H9 (cell line): ENCODE measurements around the gene C3orf52. TPM values are rescaled to one million over a fixed set of nuclear protein-coding genes. Genes with fewer than 3 reads are reported as not detected.
A peak's percentile ranks its signal among the peaks of the same experiment; 100 is the strongest.

Source experiments
- DNase-seq: peaks from one replicate; pipeline ENCODE4 v3.0.0-alpha.2; 2017
- H2AFZ ChIP-seq: one replicate; pipeline ENCODE4 v1.6.1; 2013; ENCODE audit warnings: mild to moderate bottlenecking, low read length, control low read depth, moderate library complexity
- H2AK5ac ChIP-seq: 2 replicates; pipeline ENCODE4 v1.6.1; 2013; ENCODE audit warnings: low read length, control low read depth, mixed read lengths; ENCODE audit not compliant: insufficient read length
- H2BK120ac ChIP-seq: one replicate; pipeline ENCODE4 v1.6.1; 2013; ENCODE audit warnings: low read depth, mild to moderate bottlenecking, low read length, control low read depth, inconsistent platforms; ENCODE audit not compliant: poor library complexity, severe bottlenecking
- H2BK12ac ChIP-seq: 2 replicates; pipeline ENCODE4 v1.6.1; 2013; ENCODE audit warnings: low read length, control low read depth, mixed read lengths, low read depth; ENCODE audit not compliant: insufficient read length
- H2BK15ac ChIP-seq: 2 replicates; pipeline ENCODE4 v1.6.1; 2013; ENCODE audit warnings: low read depth, low read length, control low read depth
- H2BK20ac ChIP-seq: one replicate; pipeline ENCODE4 v1.6.1; 2013; ENCODE audit warnings: low read depth, mild to moderate bottlenecking, low read length, control low read depth, inconsistent platforms; ENCODE audit not compliant: poor library complexity, severe bottlenecking
- H2BK5ac ChIP-seq: 2 replicates; pipeline ENCODE4 v1.6.1; 2013; ENCODE audit warnings: low read length, control low read depth, mixed read lengths; ENCODE audit not compliant: insufficient read length
- H3K14ac ChIP-seq: 2 replicates; pipeline ENCODE4 v1.6.1; 2013; ENCODE audit warnings: low read length, control low read depth; ENCODE audit not compliant: insufficient read depth
- H3K18ac ChIP-seq: 2 replicates; pipeline ENCODE4 v1.6.1; 2013; ENCODE audit warnings: low read depth, mild to moderate bottlenecking, mixed read lengths, low read length, control low read depth; ENCODE audit not compliant: insufficient read length
- H3K23ac ChIP-seq: 2 replicates; pipeline ENCODE4 v1.6.1; 2013; ENCODE audit warnings: low read length, control low read depth, mixed read lengths, low read depth; ENCODE audit not compliant: insufficient read length
- H3K23me2 ChIP-seq: 2 replicates; pipeline ENCODE4 v1.6.1; 2013; ENCODE audit warnings: low read depth, mild to moderate bottlenecking, mixed read lengths, low read length, control low read depth; ENCODE audit not compliant: insufficient read length, poor library complexity, severe bottlenecking
- H3K27ac ChIP-seq: 2 replicates; pipeline ENCODE4 v1.5.1; 2013; ENCODE audit warnings: low read length, control low read depth, mixed read lengths, low read depth; ENCODE audit not compliant: insufficient read length
- H3K27me3 ChIP-seq: 2 replicates; pipeline ENCODE4 v1.6.1; 2013; ENCODE audit warnings: low read length, control low read depth, inconsistent platforms; ENCODE audit not compliant: insufficient read depth
- H3K4ac ChIP-seq: 2 replicates; pipeline ENCODE4 v1.6.1; 2013; ENCODE audit warnings: low read depth, mild to moderate bottlenecking, control low read depth, inconsistent platforms, low read length, moderate library complexity
- H3K4me1 ChIP-seq: 2 replicates; pipeline ENCODE4 v1.6.1; 2013; ENCODE audit warnings: low read length, control low read depth, inconsistent platforms; ENCODE audit not compliant: insufficient read depth
- H3K4me2 ChIP-seq: 2 replicates; pipeline ENCODE4 v1.6.1; 2013; ENCODE audit warnings: low read length, control low read depth, mixed read lengths; ENCODE audit not compliant: insufficient read length, insufficient read depth
- H3K56ac ChIP-seq: 2 replicates; pipeline ENCODE4 v1.6.1; 2013; ENCODE audit warnings: low read depth, mild to moderate bottlenecking, mixed read lengths, low read length, control low read depth; ENCODE audit not compliant: insufficient read length
- H3K79me1 ChIP-seq: 2 replicates; pipeline ENCODE4 v1.6.1; 2013; ENCODE audit warnings: low read depth, mild to moderate bottlenecking, moderate library complexity, low read length, control low read depth, inconsistent platforms; ENCODE audit not compliant: insufficient read depth, poor library complexity, severe bottlenecking
- H3K79me2 ChIP-seq: 2 replicates; pipeline ENCODE4 v1.6.1; 2013; ENCODE audit warnings: low read length, control low read depth, inconsistent platforms; ENCODE audit not compliant: insufficient read depth
- H3K9ac ChIP-seq: 2 replicates; pipeline ENCODE4 v1.6.1; 2013; ENCODE audit warnings: low read length, control low read depth, mixed read lengths; ENCODE audit not compliant: insufficient read length; ENCODE audit errors: extremely low read depth
- H3K9me3 ChIP-seq: one replicate; pipeline ENCODE4 v1.6.1; 2013; ENCODE audit warnings: low read depth, low read length, inconsistent platforms; ENCODE audit not compliant: control insufficient read depth
- H3T11ph ChIP-seq: one replicate; pipeline ENCODE4 v1.6.1; 2013; ENCODE audit warnings: mild to moderate bottlenecking, low read length, control low read depth, inconsistent platforms
- H4K20me1 ChIP-seq: one replicate; pipeline ENCODE4 v1.6.1; 2013; ENCODE audit not compliant: control insufficient read depth, insufficient read length, insufficient read depth
- H4K5ac ChIP-seq: 2 replicates; pipeline ENCODE4 v1.6.1; 2013; ENCODE audit warnings: low read depth, mild to moderate bottlenecking, mixed read lengths, low read length, control low read depth; ENCODE audit not compliant: insufficient read length
- H4K8ac ChIP-seq: replicated peaks from 2 replicates; pipeline ENCODE4 v1.6.1; 2013; ENCODE audit warnings: low read length, control low read depth, mixed read lengths, low read depth; ENCODE audit not compliant: insufficient read length
- H4K91ac ChIP-seq: 2 replicates; pipeline ENCODE4 v1.6.1; 2013; ENCODE audit warnings: low read depth, mild to moderate bottlenecking, moderate library complexity, mixed read lengths, low read length, control low read depth; ENCODE audit not compliant: insufficient read length
- H3K27ac Mint-ChIP-seq, 3 experiments: 2 replicates in 2 of 3; 3 replicates in 1 of 3; pipeline ENCODE4 v1.8.0; 2020 to 2021; ENCODE audit warnings: mixed read lengths in 3 of 3, mild to moderate bottlenecking in 1 of 3, moderate library complexity in 1 of 3
- H3K27me3 Mint-ChIP-seq: 2 replicates; pipeline ENCODE4 v1.8.0; 2021; ENCODE audit warnings: low read depth, mild to moderate bottlenecking, moderate library complexity, mixed read lengths
- H3K36me3 Mint-ChIP-seq, 3 experiments: 2 replicates in 2 of 3; 3 replicates in 1 of 3; pipeline ENCODE4 v1.8.0; 2020 to 2021; ENCODE audit warnings: low read depth in 3 of 3, mixed read lengths in 3 of 3; ENCODE audit not compliant: insufficient read depth in 1 of 3
- H3K4me1 Mint-ChIP-seq, 2 experiments: 2 replicates each; pipeline ENCODE4 v1.8.0; 2020; ENCODE audit warnings: mixed read lengths in 2 of 2
- H3K4me3 Mint-ChIP-seq, 2 experiments: 2 replicates in 1 of 2; 3 replicates in 1 of 2; pipeline ENCODE4 v1.8.0; 2020 to 2021; ENCODE audit warnings: mild to moderate bottlenecking in 2 of 2, mixed read lengths in 2 of 2, moderate library complexity in 1 of 2
- H3K9me3 Mint-ChIP-seq, 2 experiments: 2 replicates in 1 of 2; 3 replicates in 1 of 2; pipeline ENCODE4 v1.8.0; 2020; ENCODE audit warnings: mild to moderate bottlenecking in 2 of 2, mixed read lengths in 2 of 2, moderate library complexity in 1 of 2
- WGBS: extraction: QIAGEN DNeasy Blood & Tissue Kit; methylation state at CpG from one replicate; pipeline ENCODE4 v1.1.7; 2013; ENCODE audit warnings: missing lambda C conversion rate, low lambda C conversion rate, mixed read lengths; ENCODE audit not compliant: insufficient read length; ENCODE audit errors: extremely low coverage; 5-methylcytosine and 5-hydroxymethylcytosine counted together
- total RNA-seq: library from RNA; stranded (reverse); gene quantifications from 2 replicates; pipeline ENCODE4 v1.2.1, GENCODE V29; 2021
- TF ChIP-seq, protein P1 (sequence below): fragments of 200-600 bp; sonication (generic); conservative IDR thresholded peaks from 3 replicates; pipeline ENCODE4 v1.8.0; 2021; ENCODE audit warnings: antibody characterized with exemption, mild to moderate bottlenecking

C3orf52 gene
- total RNA-seq, 1 experiment from 2014 or later = 11.2 TPM

DNA sequence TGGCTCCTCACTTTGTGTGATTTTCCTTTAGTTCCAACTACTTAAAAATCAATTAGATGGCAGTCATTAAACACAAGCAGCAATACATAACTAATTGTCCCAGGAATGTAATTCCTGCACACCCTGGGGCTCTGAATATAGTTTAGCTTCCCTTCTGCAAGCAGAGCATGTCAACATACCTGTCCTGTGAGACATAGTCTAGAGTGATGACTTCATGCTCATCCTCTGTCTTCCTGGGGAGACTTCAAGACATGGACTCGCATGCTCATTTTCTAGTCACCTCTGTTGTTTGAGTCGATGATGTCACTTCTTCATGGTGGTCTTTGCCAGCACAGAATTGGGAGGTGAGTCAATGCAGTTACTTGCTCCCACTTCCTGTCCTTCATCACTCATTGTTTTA, 15.7 kb downstream of the C3orf52 start:
- Mint-ChIP-seq H3K4me3 (no peak overlapping the region), H3K4me1 (peaks cover 0 to 6% of the 10 kb centered on the region in 2 experiments; a peak in 2 of 4 replicates), H3K36me3 (peaks cover 0 to 11% (median 4%) of the 10 kb centered on the region in 3 experiments; a peak in 4 of 7 replicates), H3K27ac (peak overlapping the region in 1 of 3 experiments; percentile 29; a peak in 1 of 7 replicates), H3K27me3 (no peaks in the 10 kb centered on the region), H3K9me3 (no peaks in the 10 kb centered on the region)
- Histone ChIP-seq H3K79me1 (no peaks in the 10 kb centered on the region), H3K4me1 (no peaks in the 10 kb centered on the region), H3K9ac (no peak overlapping the region), H3K9me3 (no peaks in the 10 kb centered on the region), H4K20me1 (no peaks in the 10 kb centered on the region), H3K4me2 (no peak overlapping the region), H2AK5ac (no peak overlapping the region), H3K23ac (no peak overlapping the region), H3K27me3 (no peaks in the 10 kb centered on the region), H3T11ph (no peak overlapping the region), H3K56ac (no peak overlapping the region), H3K79me2 (no peaks in the 10 kb centered on the region), H3K18ac (no peak overlapping the region), H3K23me2 (no peaks in the 10 kb centered on the region), H4K8ac (no peak overlapping the region), H3K4ac (no peak overlapping the region), H2AFZ (no peak overlapping the region), H2BK20ac (no peak overlapping the region), H2BK12ac (no peak overlapping the region), H4K91ac (no peak overlapping the region), H2BK15ac (no peak overlapping the region), H3K14ac (no peak overlapping the region), H3K27ac (no peak overlapping the region), H2BK120ac (no peak overlapping the region), H4K5ac (no peak overlapping the region), H2BK5ac (no peak overlapping the region)
- no CpG with 5 or more reads among the region's 2 CpGs for WGBS
- TF ChIP-seq, protein P1, sequence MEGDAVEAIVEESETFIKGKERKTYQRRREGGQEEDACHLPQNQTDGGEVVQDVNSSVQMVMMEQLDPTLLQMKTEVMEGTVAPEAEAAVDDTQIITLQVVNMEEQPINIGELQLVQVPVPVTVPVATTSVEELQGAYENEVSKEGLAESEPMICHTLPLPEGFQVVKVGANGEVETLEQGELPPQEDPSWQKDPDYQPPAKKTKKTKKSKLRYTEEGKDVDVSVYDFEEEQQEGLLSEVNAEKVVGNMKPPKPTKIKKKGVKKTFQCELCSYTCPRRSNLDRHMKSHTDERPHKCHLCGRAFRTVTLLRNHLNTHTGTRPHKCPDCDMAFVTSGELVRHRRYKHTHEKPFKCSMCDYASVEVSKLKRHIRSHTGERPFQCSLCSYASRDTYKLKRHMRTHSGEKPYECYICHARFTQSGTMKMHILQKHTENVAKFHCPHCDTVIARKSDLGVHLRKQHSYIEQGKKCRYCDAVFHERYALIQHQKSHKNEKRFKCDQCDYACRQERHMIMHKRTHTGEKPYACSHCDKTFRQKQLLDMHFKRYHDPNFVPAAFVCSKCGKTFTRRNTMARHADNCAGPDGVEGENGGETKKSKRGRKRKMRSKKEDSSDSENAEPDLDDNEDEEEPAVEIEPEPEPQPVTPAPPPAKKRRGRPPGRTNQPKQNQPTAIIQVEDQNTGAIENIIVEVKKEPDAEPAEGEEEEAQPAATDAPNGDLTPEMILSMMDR = no peak
- no peak for DNase-seq
